ENCODE data around the gene P2RX1.

P2RX1 gene

GRCh38 chr17:3903051-3903825 is 13.0 kb downstream of the P2RX1 start:
- DNase-seq: no peak

GRCh38 chr17:3900646-3901045 is 15.6 kb downstream of the P2RX1 start:
- DNase-seq: no peak

GRCh38 chr17:3897731-3898130 is 18.5 kb downstream of the P2RX1 start:
- no peak for DNase-seq

GRCh38 chr17:3896968-3897235 is 19.4 kb downstream of the P2RX1 start:
- DNase-seq: no peak

- no peak for DNase-seq
Observed at GRCh38 chr17:3896108-3896967, 19.9 kb downstream of the P2RX1 start.

- no peak for DNase-seq
Observed at GRCh38 chr17:3895354-3895753, 20.9 kb downstream of the P2RX1 start.

- no peak for DNase-seq
Observed at GRCh38 chr17:3894911-3895343, 21.3 kb downstream of the P2RX1 start.

GRCh38 chr17:3894188-3894587 is 22.1 kb downstream of the P2RX1 start:
- DNase-seq: no peak

- DNase-seq: no peak
Observed at GRCh38 chr17:3893720-3894116, 22.5 kb downstream of the P2RX1 start.

- DNase-seq: peak; percentile 91
Observed at GRCh38 chr17:3893003-3893719, 23.1 kb downstream of the P2RX1 start, which contains the start of gene CAMKK1. Gene CAMKK1 (minus strand): TSS chr17:3893053. CDS start chr17:3885687, 7,366 bp downstream.

- peak; percentile 73 for DNase-seq
Observed at GRCh38 chr17:3892095-3892998, 23.9 kb downstream of the P2RX1 start.

- no peak for DNase-seq
Observed at GRCh38 chr17:3891626-3892094, 24.6 kb downstream of the P2RX1 start.

GRCh38 chr17:3890878-3891219 is 25.4 kb downstream of the P2RX1 start:
- no peak for DNase-seq

GRCh38 chr17:3890082-3890877 is 26.0 kb downstream of the P2RX1 start:
- peak; percentile 68 for DNase-seq

GRCh38 chr17:3889325-3890012 is 26.8 kb downstream of the P2RX1 start:
- no peak for DNase-seq

GRCh38 chr17:3888343-3889171 is 27.7 kb downstream of the P2RX1 start:
- DNase-seq: peak; percentile 77

- no peak for DNase-seq
Observed at GRCh38 chr17:3887804-3888203, 28.5 kb downstream of the P2RX1 start.

GRCh38 chr17:3887394-3887793 is 28.9 kb downstream of the P2RX1 start:
- no peak for DNase-seq

- DNase-seq: no peak
Observed at GRCh38 chr17:3886776-3887175, 29.5 kb downstream of the P2RX1 start.

- no peak for DNase-seq
Observed at GRCh38 chr17:3885970-3886369, 30.3 kb downstream of the P2RX1 start.
